IMR-90 (cell line): Measurements from ENCODE around the gene EPPIN. TPM values are rescaled to one million over a fixed set of nuclear protein-coding genes. Genes with fewer than 3 reads are reported as not detected.

Experiments
- ATAC-seq: fragments of 200-7000 bp; cut with Tn5 transposase; 2 replicates; pipeline ENCODE4 v1.9.1; 2020; ENCODE audit warnings: low read depth, mild to moderate bottlenecking, moderate library complexity
- BruUV-seq: library from RNA; stranded (reverse); fragments of 400-500 nt; replicated peaks from 2 replicates; lab custom pipeline; 2021; lab: Mats Ljungman, UMichigan
- CTCF ChIA-PET: fragments of 300-600 bp; formaldehyde crosslinking; extraction: SDS; loops from one replicate; lab custom pipeline; 2021; ENCODE audit warnings: antibody characterized with exemption; lab: Yijun Ruan, JAX
- POLR2A ChIA-PET: fragments of 300-600 bp; sonication (Branson Sonifier 250); formaldehyde crosslinking; loops from one replicate; lab custom pipeline; 2022; ENCODE audit warnings: antibody characterized with exemption; ENCODE audit not compliant: unreplicated experiment; lab: Charles Lee
- DNase-seq: peaks from one replicate; pipeline ENCODE4 v3.0.0; 2013
- H2AFZ ChIP-seq: replicated peaks from 2 replicates; pipeline ENCODE3; 2013; ENCODE audit warnings: low read length, mild to moderate bottlenecking; ENCODE audit not compliant: poor library complexity
- H2AK5ac ChIP-seq: 2 replicates; pipeline ENCODE4 v1.6.1; 2013; ENCODE audit warnings: low read depth, low read length, inconsistent platforms
- H2AK9ac ChIP-seq: replicated peaks from 2 replicates; pipeline ENCODE3; 2013; ENCODE audit warnings: mild to moderate bottlenecking, low read depth, low read length, moderate library complexity; ENCODE audit not compliant: poor library complexity
- H2BK120ac ChIP-seq: 2 replicates; pipeline ENCODE4 v1.6.1; 2013; ENCODE audit warnings: low read depth, low read length, inconsistent platforms
- H2BK15ac ChIP-seq: 3 replicates; pipeline ENCODE4 v1.6.1; 2013; ENCODE audit warnings: low read depth, low read length, inconsistent platforms
- H2BK20ac ChIP-seq: 2 replicates; pipeline ENCODE4 v1.6.1; 2013; ENCODE audit warnings: low read depth, mild to moderate bottlenecking, inconsistent platforms, low read length, moderate library complexity
- H2BK5ac ChIP-seq: 2 replicates; pipeline ENCODE4 v1.6.1; 2013; ENCODE audit warnings: mild to moderate bottlenecking, low read depth, low read length, inconsistent platforms; ENCODE audit not compliant: poor library complexity, severe bottlenecking
- H3K14ac ChIP-seq: replicated peaks from 2 replicates; pipeline ENCODE4 v1.6.1; 2013; ENCODE audit warnings: low read depth, low read length, inconsistent platforms
- H3K18ac ChIP-seq: 2 replicates; pipeline ENCODE4 v1.6.1; 2013; ENCODE audit warnings: low read depth, low read length, control low read depth
- H3K23ac ChIP-seq: 2 replicates; pipeline ENCODE4 v1.6.1; 2013; ENCODE audit warnings: low read depth, low read length, inconsistent platforms
- H3K27ac ChIP-seq: 2 replicates; pipeline ENCODE4 v1.5.1; 2013; ENCODE audit warnings: mild to moderate bottlenecking, control low read depth, low read length; ENCODE audit not compliant: insufficient read depth
- H3K27me3 ChIP-seq: 2 replicates; pipeline ENCODE4 v1.6.1; 2013; ENCODE audit warnings: low read length; ENCODE audit not compliant: control insufficient read depth, insufficient read depth
- H3K36me3 ChIP-seq: 2 replicates; pipeline ENCODE4 v1.6.1; 2013; ENCODE audit warnings: low read length, mixed read lengths; ENCODE audit not compliant: control insufficient read depth, insufficient read depth
- H3K4ac ChIP-seq: 2 replicates; pipeline ENCODE4 v1.6.1; 2013; ENCODE audit warnings: low read depth, low read length, inconsistent platforms
- H3K4me1 ChIP-seq: 2 replicates; pipeline ENCODE4 v1.6.1; 2013; ENCODE audit warnings: low read length, mixed read lengths; ENCODE audit not compliant: control insufficient read depth, insufficient read depth
- H3K4me2 ChIP-seq: 2 replicates; pipeline ENCODE4 v1.6.1; 2013; ENCODE audit warnings: low read depth, mild to moderate bottlenecking, control low read depth, low read length, moderate library complexity
- H3K4me3 ChIP-seq: 2 replicates; pipeline ENCODE4 v1.5.1; 2013; ENCODE audit warnings: low read depth, mild to moderate bottlenecking, control low read depth, low read length, moderate library complexity; ENCODE audit not compliant: insufficient read depth
- H3K56ac ChIP-seq: 2 replicates; pipeline ENCODE4 v1.6.1; 2013; ENCODE audit warnings: low read length, inconsistent platforms; ENCODE audit not compliant: insufficient read depth; ENCODE audit errors: extremely low read depth
- H3K79me1 ChIP-seq, 2 experiments: 2 replicates each; pipeline ENCODE4 v1.6.1; 2013; ENCODE audit warnings: low read length in 2 of 2, inconsistent platforms in 1 of 2, low read depth in 1 of 2
- H3K9ac ChIP-seq: 2 replicates; pipeline ENCODE4 v1.6.1; 2013; ENCODE audit warnings: low read depth, low read length, control low read depth
- H3K9me1 ChIP-seq: 2 replicates; pipeline ENCODE4 v1.6.1; 2013; ENCODE audit warnings: low read length, inconsistent platforms; ENCODE audit not compliant: insufficient read depth
- H3K9me3 ChIP-seq: 2 replicates; pipeline ENCODE4 v1.6.1; 2013; ENCODE audit warnings: low read length; ENCODE audit not compliant: control insufficient read depth, insufficient read depth
- H4K20me1 ChIP-seq: 2 replicates; pipeline ENCODE4 v1.6.1; 2013; ENCODE audit warnings: low read length, inconsistent platforms; ENCODE audit not compliant: insufficient read depth
- H4K5ac ChIP-seq: 2 replicates; pipeline ENCODE4 v1.6.1; 2013; ENCODE audit warnings: mild to moderate bottlenecking, low read depth, low read length, control low read depth
- H4K8ac ChIP-seq, 2 experiments: 2 replicates each; pipeline ENCODE4 v1.6.1; 2013; ENCODE audit warnings: low read depth in 2 of 2, low read length in 2 of 2, control low read depth in 1 of 2, inconsistent platforms in 1 of 2
- H4K91ac ChIP-seq: 2 replicates; pipeline ENCODE4 v1.6.1; 2013; ENCODE audit warnings: low read depth, low read length, inconsistent platforms; ENCODE audit not compliant: insufficient read depth
- CEBPB ChIP-seq: IDR thresholded peaks from 2 replicates; pipeline ENCODE4 v1.6.1; 2012; ENCODE audit warnings: low read depth, low read length, improper control_type of control experiment
- CTCF ChIP-seq: conservative IDR thresholded peaks from 2 replicates; pipeline ENCODE4 v1.5.1; 2012; ENCODE audit warnings: mild to moderate bottlenecking, low read depth, low read length, improper control_type of control experiment
- MXI1 ChIP-seq: IDR thresholded peaks from 2 replicates; pipeline ENCODE4 v1.6.1; 2012; ENCODE audit warnings: low read depth, mild to moderate bottlenecking, low read length, moderate library complexity, borderline replicate concordance
- NFE2L2 ChIP-seq: fragments of 150-350 bp; IDR thresholded peaks from 2 replicates; pipeline ENCODE4 v1.6.1; 2016; ENCODE audit warnings: low read depth, mild to moderate bottlenecking, low read length
- POLR2A ChIP-seq: IDR thresholded peaks from 2 replicates; pipeline ENCODE4 v1.6.1; 2012; ENCODE audit warnings: mild to moderate bottlenecking, low read depth, low read length
- RFX5 ChIP-seq: IDR thresholded peaks from 2 replicates; pipeline ENCODE4 v1.8.0; 2012; ENCODE audit warnings: low read depth, mild to moderate bottlenecking, low read length, moderate library complexity
- SMC3 ChIP-seq: fragments of 150-350 bp; IDR thresholded peaks from 2 replicates; pipeline ENCODE4 v1.6.1; 2016; ENCODE audit warnings: low read depth, mild to moderate bottlenecking, antibody characterized with exemption, low read length, moderate library complexity
- WGBS, 2 experiments: methylation state at CpG; one replicate each; pipeline versions ENCODE4 v1.1.5 to v1.1.7; 2013; ENCODE audit warnings: missing lambda C conversion rate in 2 of 2; ENCODE audit not compliant: insufficient read length in 1 of 2; ENCODE audit errors: extremely low coverage in 2 of 2; 5-methylcytosine and 5-hydroxymethylcytosine counted together
- dilution Hi-C: fragments of 300-500 bp; cut with HindIII; formaldehyde crosslinking; loops from one replicate; pipeline ENCODE4 v1.14.3; 2018; ENCODE audit warnings: low sequenced_read_pairs; ENCODE audit not compliant: unreplicated experiment
- in situ Hi-C: fragments of 300-500 bp; cut with MboI; formaldehyde crosslinking; loops from 3 replicates; pipeline ENCODE4 v1.14.3; 2019; ENCODE audit warnings: low sequenced_read_pairs, inconsistent platforms, mixed read lengths
- intact Hi-C: fragments of 100-400 bp; cut with micrococcal nuclease; formaldehyde crosslinking; loops from 2 replicates; pipeline ENCODE4 v1.10.0; 2022
- polyA plus RNA-seq, 3 experiments: library from polyadenylated mRNA; depleted of rRNA; stranded (reverse); fragments of >200 nt; gene quantifications; 2 replicates each; pipeline ENCODE4 v1.2.3, GENCODE V29; 2012; ENCODE audit warnings: low replicate concordance in 1 of 3
- total RNA-seq: library from RNA; depleted of rRNA; stranded (reverse); fragments of >200 nt; gene quantifications from 2 replicates; pipeline ENCODE4 v1.2.3, GENCODE V29; 2012

Gene EPPIN
- total and polyA plus RNA-seq, 2 of the 4 experiments (the other 2 are of a cell fraction), result not detected

- Histone ChIP-seq H3K14ac (no peak overlapping the region), H4K91ac (no peak overlapping the region), H2BK5ac (no peak overlapping the region), H2AFZ (no peak overlapping the region), H3K4me1 (no peaks in the 10 kb centered on the region), H3K27ac (no peak overlapping the region), H3K79me1 (no peaks in the 10 kb centered on the region), H3K56ac (no peak overlapping the region), H3K23ac (no peak overlapping the region), H3K4ac (no peak overlapping the region), H3K4me3 (no peak overlapping the region), H3K9me3 (no peaks in the 10 kb centered on the region), H3K27me3 (peaks cover under 1% of the 10 kb centered on the region), H3K4me2 (no peak overlapping the region), H2BK15ac (no peak overlapping the region), H4K20me1 (no peaks in the 10 kb centered on the region), H2AK9ac (no peak overlapping the region), H2BK20ac (no peak overlapping the region), H4K5ac (no peak overlapping the region), H2BK120ac (no peak overlapping the region), H3K18ac (no peak overlapping the region), H3K36me3 (no peaks in the 10 kb centered on the region), H2AK5ac (no peak overlapping the region), H3K9ac (no peak overlapping the region), H4K8ac (no peak overlapping the region), H3K9me1 (no peaks in the 10 kb centered on the region)
- WGBS, 2 experiments, result 43% methylated on average over 1 of the region's 2 CpGs; no CpG with 5 or more reads in 1 of the 2 experiments
- DNase-seq (no peak), ATAC-seq (no peak)
- no TSS peak for BruUV-seq
- in situ Hi-C loops (no loop called here), intact Hi-C loops (no loop called here), dilution Hi-C loops (no loop called here)
- TF ChIP-seq NFE2L2 (no peak), POLR2A (no peak), SMC3 (no peak), MXI1 (no peak), CEBPB (no peak), RFX5 (no peak), CTCF (no peak)
- POLR2A ChIA-PET, result no interaction called here
- CTCF ChIA-PET, result no interaction called here
Observed at GRCh38 chr20:45552456-45552855, 5.3 kb upstream of the EPPIN start.
